ENCODE measurements around the gene CD276. TPM values are rescaled to one million over a fixed set of nuclear protein-coding genes. Genes with fewer than 3 reads are reported as not detected.
A peak's percentile ranks its signal among the peaks of the same experiment; 100 is the strongest.
"Not testable (repeated sequence)": the region's sequence is repeated elsewhere in the genome, so short reads cannot be mapped to it uniquely, and the experiment has no call there.

Gene CD276
- total RNA-seq, 1 experiment from 2014 or later: 133 TPM

- Mint-ChIP-seq H3K36me3 (ENCODE audit: insufficient read depth in 1 of 3, low read depth in 3 of 3) (peaks cover 19 to 48% (median 39%) of the 10 kb centered on the region in 3 experiments; a peak in 6 of 7 replicates), H3K4me1 (peaks cover 8 to 12% of the 10 kb centered on the region in 2 experiments)
- H3K27me3 ChIP-seq (ENCODE audit: insufficient read depth, low read length); H3K4me2 ChIP-seq (ENCODE audit: insufficient read depth, insufficient read length, low read length); H4K8ac ChIP-seq (replicated peaks; ENCODE audit: insufficient read length, low read depth, low read length); H2BK120ac ChIP-seq (ENCODE audit: low read depth, low read length, poor library complexity, severe bottlenecking); H3K79me2 ChIP-seq (ENCODE audit: insufficient read depth, low read length); H2BK5ac ChIP-seq (ENCODE audit: insufficient read length, low read length); H4K91ac ChIP-seq (ENCODE audit: insufficient read length, low read depth, low read length); H3K27ac ChIP-seq (ENCODE audit: insufficient read length, low read depth, low read length); H3K9me3 ChIP-seq (ENCODE audit: control insufficient read depth, low read depth, low read length); H2BK12ac ChIP-seq (ENCODE audit: insufficient read length, low read depth, low read length); H3K4ac ChIP-seq (ENCODE audit: low read depth, low read length); H3T11ph ChIP-seq (ENCODE audit: low read length); H4K20me1 ChIP-seq (ENCODE audit: control insufficient read depth, insufficient read depth, insufficient read length); H3K27me3 Mint-ChIP-seq (ENCODE audit: low read depth); H2AK5ac ChIP-seq (ENCODE audit: insufficient read length, low read length); H3K18ac ChIP-seq (ENCODE audit: insufficient read length, low read depth, low read length); DNase-seq; H3K23ac ChIP-seq (ENCODE audit: insufficient read length, low read depth, low read length); H3K14ac ChIP-seq (ENCODE audit: insufficient read depth, low read length); H3K27ac Mint-ChIP-seq; H3K9ac ChIP-seq (ENCODE audit: extremely low read depth, insufficient read length, low read length); H3K4me3 Mint-ChIP-seq; H2BK20ac ChIP-seq (ENCODE audit: low read depth, low read length, poor library complexity, severe bottlenecking); H3K79me1 ChIP-seq (ENCODE audit: insufficient read depth, low read depth, low read length, poor library complexity, severe bottlenecking); H3K56ac ChIP-seq (ENCODE audit: insufficient read length, low read depth, low read length); H2AFZ ChIP-seq (ENCODE audit: low read length); H2BK15ac ChIP-seq (ENCODE audit: low read depth, low read length); H3K4me1 ChIP-seq (ENCODE audit: insufficient read depth, low read length); H4K5ac ChIP-seq (ENCODE audit: insufficient read length, low read depth, low read length); H3K9me3 Mint-ChIP-seq; H3K23me2 ChIP-seq (ENCODE audit: insufficient read length, low read depth, low read length, poor library complexity, severe bottlenecking): not testable (repeated sequence)
- WGBS (ENCODE audit: extremely low coverage, insufficient read length, low lambda C conversion rate): no CpG with 5 or more reads among the region's 23 CpGs
- peak; percentile 31; the same call in 2 of the 3 replicates for TF ChIP-seq CTCF (conservative IDR thresholded peaks at IDR 0.05)
These were observed 19.4 kb downstream of the CD276 start for GRCh38 chr15:73703601-73704000.

- H2BK15ac ChIP-seq (ENCODE audit: low read depth, low read length); H3K27me3 ChIP-seq (ENCODE audit: insufficient read depth, low read length); H4K20me1 ChIP-seq (ENCODE audit: control insufficient read depth, insufficient read depth, insufficient read length); H3T11ph ChIP-seq (ENCODE audit: low read length); DNase-seq; H3K56ac ChIP-seq (ENCODE audit: insufficient read length, low read depth, low read length); H3K79me1 ChIP-seq (ENCODE audit: insufficient read depth, low read depth, low read length, poor library complexity, severe bottlenecking); H2BK12ac ChIP-seq (ENCODE audit: insufficient read length, low read depth, low read length); H3K9me3 Mint-ChIP-seq; H3K27me3 Mint-ChIP-seq (ENCODE audit: low read depth); H2BK120ac ChIP-seq (ENCODE audit: low read depth, low read length, poor library complexity, severe bottlenecking); H2BK20ac ChIP-seq (ENCODE audit: low read depth, low read length, poor library complexity, severe bottlenecking); H3K9me3 ChIP-seq (ENCODE audit: control insufficient read depth, low read depth, low read length); H3K4me1 Mint-ChIP-seq; H4K91ac ChIP-seq (ENCODE audit: insufficient read length, low read depth, low read length); H3K4me1 ChIP-seq (ENCODE audit: insufficient read depth, low read length); H3K23me2 ChIP-seq (ENCODE audit: insufficient read length, low read depth, low read length, poor library complexity, severe bottlenecking); H2AK5ac ChIP-seq (ENCODE audit: insufficient read length, low read length); H3K79me2 ChIP-seq (ENCODE audit: insufficient read depth, low read length); H3K4me2 ChIP-seq (ENCODE audit: insufficient read depth, insufficient read length, low read length); H2BK5ac ChIP-seq (ENCODE audit: insufficient read length, low read length); H3K18ac ChIP-seq (ENCODE audit: insufficient read length, low read depth, low read length); H3K27ac Mint-ChIP-seq; H3K27ac ChIP-seq (ENCODE audit: insufficient read length, low read depth, low read length); H4K5ac ChIP-seq (ENCODE audit: insufficient read length, low read depth, low read length); H3K23ac ChIP-seq (ENCODE audit: insufficient read length, low read depth, low read length); H3K4me3 Mint-ChIP-seq; H3K9ac ChIP-seq (ENCODE audit: extremely low read depth, insufficient read length, low read length); H3K14ac ChIP-seq (ENCODE audit: insufficient read depth, low read length); H2AFZ ChIP-seq (ENCODE audit: low read length); H4K8ac ChIP-seq (replicated peaks; ENCODE audit: insufficient read length, low read depth, low read length); H3K4ac ChIP-seq (ENCODE audit: low read depth, low read length): not testable (repeated sequence)
- H3K36me3 Mint-ChIP-seq (ENCODE audit: insufficient read depth in 1 of 3, low read depth in 3 of 3): peaks cover 23 to 55% (median 46%) of the 10 kb centered on the region in 3 experiments; a peak in 6 of 7 replicates
- WGBS (ENCODE audit: extremely low coverage, insufficient read length, low lambda C conversion rate): no CpG with 5 or more reads among the region's 23 CpGs
These were observed 20.1 kb downstream of the CD276 start for GRCh38 chr15:73704142-73704868.
